ENCODE data around the gene NUB1.

The NUB1 gene

GRCh38 chr7:151406051-151406875, 64.7 kb downstream of the NUB1 start:
- TF ChIP-seq EZH2 (IDR thresholded peaks at IDR 0.05; ENCODE audit: borderline replicate concordance, low read length) (no peak), CTCF (IDR thresholded peaks at IDR 0.05; ENCODE audit: low read length) (no peak)
- H3K27me3 ChIP-seq (ENCODE audit: insufficient read depth, low read length) = no peaks in the 10 kb centered on the region
- no peaks in the 10 kb centered on the region for H3K9me2 ChIP-seq (ENCODE audit: low read depth, low read length)
- H3K36me3 ChIP-seq (ENCODE audit: insufficient read depth, low read length) = no peaks in the 10 kb centered on the region
- H3K79me2 ChIP-seq (ENCODE audit: insufficient read depth, low read length) = no peaks in the 10 kb centered on the region
- no peaks in the 10 kb centered on the region for H3K9me3 ChIP-seq (ENCODE audit: low read length)
- H3F3A ChIP-seq (ENCODE audit: insufficient read depth, low read length) = no peaks in the 10 kb centered on the region
- no peak overlapping the region for H3K9ac ChIP-seq (ENCODE audit: low read length)
- peaks cover 40% of the 10 kb centered on the region for H3K4me1 ChIP-seq (ENCODE audit: insufficient read depth, low read length, severe bottlenecking)
- H3K4me3 ChIP-seq (ENCODE audit: low read depth, low read length, poor library complexity, severe bottlenecking) = no peak overlapping the region
- no peaks in the 10 kb centered on the region for H4K20me1 ChIP-seq (ENCODE audit: insufficient read depth, low read length)
- no peak overlapping the region for H3K27ac ChIP-seq (ENCODE audit: low read depth, low read length, poor library complexity, severe bottlenecking)
- H2AFZ ChIP-seq (ENCODE audit: low read length) = no peak overlapping the region
- no peak overlapping the region for H3K4me2 ChIP-seq (ENCODE audit: low read length)

DNA sequence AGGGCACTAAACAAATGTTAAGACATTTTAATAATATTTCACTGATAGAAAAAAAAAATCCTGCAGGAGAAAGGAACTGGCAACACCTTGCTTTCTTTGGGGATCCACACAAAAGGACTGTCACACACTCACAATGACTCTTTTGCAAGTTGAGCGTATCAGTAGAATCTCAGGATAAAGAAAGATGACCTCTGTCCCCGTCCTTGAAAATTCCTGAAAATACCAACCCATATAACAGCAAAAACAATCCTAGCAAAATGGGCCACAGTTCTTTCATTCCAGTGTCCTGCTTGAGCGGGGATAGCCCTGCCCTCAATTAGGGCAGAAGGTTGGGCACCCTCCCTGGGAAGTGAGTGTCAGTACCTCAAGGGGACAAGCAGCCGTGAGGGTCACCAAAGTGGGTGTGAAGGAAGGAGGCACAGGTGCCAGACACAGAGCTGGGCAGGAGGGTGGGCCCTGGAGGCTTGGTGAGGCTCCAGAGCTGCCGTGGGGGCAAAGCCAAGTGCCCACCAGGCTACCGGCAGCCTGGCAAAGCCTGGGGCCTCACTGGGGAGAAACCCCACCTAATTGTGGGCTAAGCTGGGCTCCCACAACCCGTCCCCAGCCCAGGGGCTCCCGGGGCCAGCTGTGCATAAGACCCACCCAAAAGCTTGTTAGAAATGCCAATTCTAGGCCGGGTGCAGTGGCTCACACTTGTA, 65.4 kb downstream of the NUB1 start:
- Histone ChIP-seq H3K79me2 (ENCODE audit: insufficient read depth, low read length) (no peaks in the 10 kb centered on the region), H3K27me3 (ENCODE audit: insufficient read depth, low read length) (no peaks in the 10 kb centered on the region), H3K27ac (ENCODE audit: low read depth, low read length, poor library complexity, severe bottlenecking) (no peak overlapping the region)

GRCh38 chr7:151408498-151408838, 66.9 kb downstream of the NUB1 start:
- H3K4me3 ChIP-seq (ENCODE audit: low read depth, low read length, poor library complexity, severe bottlenecking) = no peak overlapping the region
- no peak overlapping the region for H3K9ac ChIP-seq (ENCODE audit: low read length)
- H3K4me2 ChIP-seq (ENCODE audit: low read length) = peak overlapping the region; percentile 39; the same call in 1 of the 2 replicates
- no peaks in the 10 kb centered on the region for H3K9me2 ChIP-seq (ENCODE audit: low read depth, low read length)
- no peak for TF ChIP-seq CTCF (IDR thresholded peaks at IDR 0.05; ENCODE audit: low read length)
- no peak for TF ChIP-seq EZH2 (IDR thresholded peaks at IDR 0.05; ENCODE audit: borderline replicate concordance, low read length)
- H3K27me3 ChIP-seq (ENCODE audit: insufficient read depth, low read length) = 0 out of 2 replicates have a peak, but pooled peaks cover under 1% of the 10 kb centered on the region
- H3K4me1 ChIP-seq (ENCODE audit: insufficient read depth, low read length, severe bottlenecking) = peaks cover 27% of the 10 kb centered on the region
- H4K20me1 ChIP-seq (ENCODE audit: insufficient read depth, low read length) = no peaks in the 10 kb centered on the region
- H3F3A ChIP-seq (ENCODE audit: insufficient read depth, low read length) = no peaks in the 10 kb centered on the region
- no peak overlapping the region for H3K27ac ChIP-seq (ENCODE audit: low read depth, low read length, poor library complexity, severe bottlenecking)
- H2AFZ ChIP-seq (ENCODE audit: low read length) = no peak overlapping the region
- no peaks in the 10 kb centered on the region for H3K79me2 ChIP-seq (ENCODE audit: insufficient read depth, low read length)
- no peaks in the 10 kb centered on the region for H3K36me3 ChIP-seq (ENCODE audit: insufficient read depth, low read length)
- H3K9me3 ChIP-seq (ENCODE audit: low read length) = no peaks in the 10 kb centered on the region

More for the DNA sequence above, 65.4 kb downstream of the NUB1 start:
- no peaks in the 10 kb centered on the region for H3K9me2 ChIP-seq (ENCODE audit: low read depth, low read length)
- H3K4me2 ChIP-seq (ENCODE audit: low read length) = no peak overlapping the region
- TF ChIP-seq CTCF (IDR thresholded peaks at IDR 0.05; ENCODE audit: low read length) = no peak
- no peak for TF ChIP-seq EZH2 (IDR thresholded peaks at IDR 0.05; ENCODE audit: borderline replicate concordance, low read length)
- H3K4me3 ChIP-seq (ENCODE audit: low read depth, low read length, poor library complexity, severe bottlenecking) = no peak overlapping the region
- no peaks in the 10 kb centered on the region for H3K9me3 ChIP-seq (ENCODE audit: low read length)
- H2AFZ ChIP-seq (ENCODE audit: low read length) = no peak overlapping the region
- no peak overlapping the region for H3K9ac ChIP-seq (ENCODE audit: low read length)
- no peaks in the 10 kb centered on the region for H3K36me3 ChIP-seq (ENCODE audit: insufficient read depth, low read length)
- peaks cover 37% of the 10 kb centered on the region for H3K4me1 ChIP-seq (ENCODE audit: insufficient read depth, low read length, severe bottlenecking)
- no peaks in the 10 kb centered on the region for H3F3A ChIP-seq (ENCODE audit: insufficient read depth, low read length)
- no peaks in the 10 kb centered on the region for H4K20me1 ChIP-seq (ENCODE audit: insufficient read depth, low read length)
